ENCODE measurements around the gene SUCO.
A peak's percentile ranks its signal among the peaks of the same experiment; 100 is the strongest.

Gene SUCO

DNA sequence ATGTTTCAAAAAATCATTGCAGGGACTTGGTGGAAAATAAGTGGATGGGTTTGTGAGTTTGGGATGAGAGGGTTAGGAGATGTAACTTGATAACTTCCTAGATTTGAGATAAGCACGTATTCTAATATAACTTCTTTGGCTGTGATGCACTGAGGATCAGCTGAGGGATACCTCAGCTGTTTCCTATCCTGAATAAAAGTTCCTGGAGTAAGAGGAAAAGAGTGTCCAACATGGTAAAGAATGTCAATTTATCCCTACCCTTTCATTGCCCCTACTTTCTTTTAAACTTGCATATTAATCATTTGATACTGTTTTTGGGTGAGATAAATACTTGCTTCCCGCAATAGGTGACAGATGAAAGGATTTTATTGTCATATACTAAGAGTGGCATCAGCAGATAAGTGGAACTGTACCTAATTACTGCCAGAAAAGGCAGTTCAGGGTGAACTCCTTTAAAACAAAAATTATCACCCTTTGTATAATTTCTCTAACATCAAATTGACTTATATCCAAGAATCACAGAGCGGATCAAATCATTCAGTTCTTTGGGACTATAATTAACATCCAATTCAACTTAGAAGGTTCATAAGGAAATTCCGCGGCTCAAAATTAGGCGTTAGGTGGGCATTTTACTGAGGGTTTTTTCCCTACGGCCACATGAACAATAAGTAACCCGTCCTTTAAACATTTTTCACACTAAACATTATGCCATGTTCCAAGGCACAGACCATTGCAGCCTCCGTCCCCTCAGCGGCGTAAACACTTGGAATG is 1.4 kb upstream of the SUCO start:
- TF ChIP-seq ZBTB7A (IDR thresholded peaks at IDR 0.05; ENCODE audit: low read depth): no peak
- no peak for TF ChIP-seq EGR1 (IDR thresholded peaks at IDR 0.05)

- TF ChIP-seq TAF1 (IDR thresholded peaks at IDR 0.05; ENCODE audit: low read depth): peak; percentile 41; the same call in 1 of the 2 replicates
- no peak for TF ChIP-seq REST (IDR thresholded peaks at IDR 0.05; ENCODE audit: low read depth)
- TF ChIP-seq ZBTB7A (IDR thresholded peaks at IDR 0.05; ENCODE audit: low read depth): no peak
- peak; percentile 27; the same call in 1 of the 2 replicates for TF ChIP-seq MAX (IDR thresholded peaks at IDR 0.05)
- TF ChIP-seq RAD21 (IDR thresholded peaks at IDR 0.05; ENCODE audit: low read depth): no peak
- TF ChIP-seq YY1 (IDR thresholded peaks at IDR 0.05; ENCODE audit: low read depth): no peak
- no peak for TF ChIP-seq EGR1 (IDR thresholded peaks at IDR 0.05)
- TF ChIP-seq CEBPB (IDR thresholded peaks at IDR 0.05): no peak
- no peak for TF ChIP-seq NFIC (IDR thresholded peaks at IDR 0.05)
- TF ChIP-seq EP300 (IDR thresholded peaks at IDR 0.05; ENCODE audit: borderline replicate concordance): peak; percentile 3; the same call in 1 of the 2 replicates
- TF ChIP-seq, protein P1, sequence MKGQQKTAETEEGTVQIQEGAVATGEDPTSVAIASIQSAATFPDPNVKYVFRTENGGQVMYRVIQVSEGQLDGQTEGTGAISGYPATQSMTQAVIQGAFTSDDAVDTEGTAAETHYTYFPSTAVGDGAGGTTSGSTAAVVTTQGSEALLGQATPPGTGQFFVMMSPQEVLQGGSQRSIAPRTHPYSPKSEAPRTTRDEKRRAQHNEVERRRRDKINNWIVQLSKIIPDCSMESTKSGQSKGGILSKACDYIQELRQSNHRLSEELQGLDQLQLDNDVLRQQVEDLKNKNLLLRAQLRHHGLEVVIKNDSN (IDR thresholded peaks at IDR 0.05): no peak
- TF ChIP-seq FOXM1 (IDR thresholded peaks at IDR 0.05; ENCODE audit: borderline replicate concordance, low read depth): 0 out of 2 replicates have a peak, but pooled peaks have one; percentile 17
- peak; percentile 62 for TF ChIP-seq CREB1 (IDR thresholded peaks at IDR 0.05; ENCODE audit: low read depth)
- TF ChIP-seq TCF12 (IDR thresholded peaks at IDR 0.05; ENCODE audit: low read depth): no peak
- 0 out of 2 replicates have a peak, but pooled peaks have one; percentile 27 for TF ChIP-seq TEAD4 (IDR thresholded peaks at IDR 0.05)
Observed at GRCh38 chr1:172532183-172532699, 709 bp upstream of the SUCO start.

DNA sequence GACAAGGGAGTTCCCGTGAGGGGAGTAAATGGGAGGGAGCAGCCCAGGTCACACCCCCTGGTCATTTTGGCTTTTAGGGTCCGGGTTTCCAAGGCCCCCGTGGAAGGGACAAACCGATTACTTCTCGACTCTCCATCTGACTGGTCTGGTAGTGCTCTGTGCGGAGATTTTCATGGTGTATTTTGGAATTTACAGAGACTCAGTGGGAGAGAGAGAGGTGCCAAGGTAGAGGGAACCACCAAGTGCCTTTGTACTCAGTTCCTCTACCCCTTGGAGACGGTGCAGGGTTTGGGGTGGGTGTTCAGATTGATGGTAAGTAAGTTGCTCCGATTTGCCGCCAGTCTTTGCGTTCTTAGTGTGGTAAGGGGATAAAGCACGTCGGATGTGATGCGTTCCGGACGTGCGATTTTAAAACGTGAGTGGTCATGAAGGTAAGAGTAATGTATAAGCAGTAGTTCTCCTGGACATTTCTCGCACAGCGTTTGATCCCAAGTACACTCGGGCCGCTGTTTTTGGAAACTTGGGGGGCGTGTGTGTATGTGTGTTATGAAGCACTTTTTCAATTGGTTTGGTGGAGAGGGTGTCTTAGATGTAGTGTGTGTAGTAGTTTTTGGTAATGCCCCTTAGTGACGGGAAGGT is 682 bp downstream of the SUCO start:
- TF ChIP-seq TCF12 (IDR thresholded peaks at IDR 0.05; ENCODE audit: low read depth): no peak
- TF ChIP-seq MAX (IDR thresholded peaks at IDR 0.05): 0 out of 2 replicates have a peak, but pooled peaks have one; percentile 2

GRCh38 chr1:172536256-172536655 is 3.3 kb downstream of the SUCO start:
- TF ChIP-seq MAX (IDR thresholded peaks at IDR 0.05) (no peak), TEAD4 (IDR thresholded peaks at IDR 0.05) (no peak), EGR1 (IDR thresholded peaks at IDR 0.05) (no peak), EP300 (IDR thresholded peaks at IDR 0.05; ENCODE audit: borderline replicate concordance) (no peak), RAD21 (IDR thresholded peaks at IDR 0.05; ENCODE audit: low read depth) (no peak), ZBTB7A (IDR thresholded peaks at IDR 0.05; ENCODE audit: low read depth) (no peak), CEBPB (IDR thresholded peaks at IDR 0.05) (no peak), CREB1 (IDR thresholded peaks at IDR 0.05; ENCODE audit: low read depth) (no peak), TAF1 (IDR thresholded peaks at IDR 0.05; ENCODE audit: low read depth) (no peak), TCF12 (IDR thresholded peaks at IDR 0.05; ENCODE audit: low read depth) (no peak), NFIC (IDR thresholded peaks at IDR 0.05) (no peak), FOXM1 (IDR thresholded peaks at IDR 0.05; ENCODE audit: borderline replicate concordance, low read depth) (no peak), REST (IDR thresholded peaks at IDR 0.05; ENCODE audit: low read depth) (no peak), YY1 (IDR thresholded peaks at IDR 0.05; ENCODE audit: low read depth) (no peak)
- TF ChIP-seq, protein P1 (IDR thresholded peaks at IDR 0.05): no peak

GRCh38 chr1:172537366-172537765 is 4.4 kb downstream of the SUCO start:
- no peak for TF ChIP-seq CEBPB (IDR thresholded peaks at IDR 0.05)
- no peak for TF ChIP-seq FOXM1 (IDR thresholded peaks at IDR 0.05; ENCODE audit: borderline replicate concordance, low read depth)
- no peak for TF ChIP-seq REST (IDR thresholded peaks at IDR 0.05; ENCODE audit: low read depth)
- TF ChIP-seq RAD21 (IDR thresholded peaks at IDR 0.05; ENCODE audit: low read depth): no peak
- no peak for TF ChIP-seq YY1 (IDR thresholded peaks at IDR 0.05; ENCODE audit: low read depth)
